NB4 (cell line): ENCODE measurements around the gene EXOC6.

ENCODE experiments used
- DNase-seq: peaks from one replicate; pipeline ENCODE4 v3.0.0; 2010; ENCODE audit warnings: low read depth
- H3K4me3 ChIP-seq: one replicate; pipeline ENCODE4 v1.5.1; 2011; ENCODE audit warnings: mild to moderate bottlenecking, low read depth, low read length, moderate library complexity
- MYC ChIP-seq: IDR thresholded peaks from 2 replicates; pipeline ENCODE4 v1.6.1; 2011; ENCODE audit warnings: low read depth, low read length
- POLR2A ChIP-seq: IDR thresholded peaks from 2 replicates; pipeline ENCODE4 v1.6.1; 2011; ENCODE audit warnings: mild to moderate bottlenecking; ENCODE audit not compliant: insufficient read length; ENCODE audit errors: extremely low read depth
- TF ChIP-seq, protein P1 (sequence below): IDR thresholded peaks from 2 replicates; pipeline ENCODE4 v1.6.1; 2011; ENCODE audit warnings: low read depth, low read length
- TF ChIP-seq, protein P2 (sequence below): IDR thresholded peaks from one replicate; pipeline ENCODE4 v1.5.1; 2012; ENCODE audit warnings: low read depth, low read length

Gene EXOC6

DNA sequence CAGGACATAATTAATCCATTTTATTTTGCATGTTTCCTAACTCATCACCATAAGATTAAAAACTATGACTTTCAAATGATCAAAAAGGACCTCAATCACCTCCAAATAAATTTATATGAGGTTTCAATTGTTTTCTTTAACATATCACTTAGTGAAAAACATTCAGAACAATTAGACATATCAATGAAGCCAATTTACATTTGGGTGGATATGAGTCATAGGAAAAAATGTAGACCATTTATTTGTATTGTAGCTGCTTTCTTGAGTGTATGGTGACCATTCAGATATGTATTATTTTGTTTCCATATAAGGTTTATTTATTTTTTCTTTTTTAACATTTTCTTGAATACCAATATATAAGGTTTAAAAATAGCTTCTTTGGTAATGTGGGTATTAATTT, 13.3 kb upstream of the EXOC6 start:
- no peak for DNase-seq
- no peak for TF ChIP-seq POLR2A
- no peak for TF ChIP-seq MYC
- TF ChIP-seq, protein P1, sequence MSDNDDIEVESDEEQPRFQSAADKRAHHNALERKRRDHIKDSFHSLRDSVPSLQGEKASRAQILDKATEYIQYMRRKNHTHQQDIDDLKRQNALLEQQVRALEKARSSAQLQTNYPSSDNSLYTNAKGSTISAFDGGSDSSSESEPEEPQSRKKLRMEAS, result no peak
- TF ChIP-seq, protein P2, sequence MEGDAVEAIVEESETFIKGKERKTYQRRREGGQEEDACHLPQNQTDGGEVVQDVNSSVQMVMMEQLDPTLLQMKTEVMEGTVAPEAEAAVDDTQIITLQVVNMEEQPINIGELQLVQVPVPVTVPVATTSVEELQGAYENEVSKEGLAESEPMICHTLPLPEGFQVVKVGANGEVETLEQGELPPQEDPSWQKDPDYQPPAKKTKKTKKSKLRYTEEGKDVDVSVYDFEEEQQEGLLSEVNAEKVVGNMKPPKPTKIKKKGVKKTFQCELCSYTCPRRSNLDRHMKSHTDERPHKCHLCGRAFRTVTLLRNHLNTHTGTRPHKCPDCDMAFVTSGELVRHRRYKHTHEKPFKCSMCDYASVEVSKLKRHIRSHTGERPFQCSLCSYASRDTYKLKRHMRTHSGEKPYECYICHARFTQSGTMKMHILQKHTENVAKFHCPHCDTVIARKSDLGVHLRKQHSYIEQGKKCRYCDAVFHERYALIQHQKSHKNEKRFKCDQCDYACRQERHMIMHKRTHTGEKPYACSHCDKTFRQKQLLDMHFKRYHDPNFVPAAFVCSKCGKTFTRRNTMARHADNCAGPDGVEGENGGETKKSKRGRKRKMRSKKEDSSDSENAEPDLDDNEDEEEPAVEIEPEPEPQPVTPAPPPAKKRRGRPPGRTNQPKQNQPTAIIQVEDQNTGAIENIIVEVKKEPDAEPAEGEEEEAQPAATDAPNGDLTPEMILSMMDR, result no peak
- H3K4me3 ChIP-seq, result no peak overlapping the region

DNA sequence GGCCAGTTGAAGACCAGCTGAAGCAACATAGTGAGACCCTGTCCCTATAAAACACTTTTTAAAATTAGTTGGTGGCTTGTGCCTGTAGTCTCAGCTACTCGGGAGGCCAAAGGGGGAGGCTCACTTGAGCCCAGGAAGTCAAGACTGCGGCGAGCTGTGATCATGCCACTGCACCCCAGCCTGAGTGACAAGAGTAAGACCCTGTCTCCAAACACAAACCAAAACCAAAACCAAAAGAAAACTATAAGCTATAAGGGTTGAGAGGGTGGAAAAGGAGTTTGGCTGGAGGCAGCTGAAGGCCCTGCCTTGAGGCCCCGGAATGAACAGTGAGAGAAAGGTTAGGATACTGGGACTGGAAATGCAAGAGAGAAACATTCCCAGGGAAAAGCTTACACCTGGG, 10.9 kb upstream of the EXOC6 start:
- H3K4me3 ChIP-seq, result no peak overlapping the region
- no peak for DNase-seq
- no peak for TF ChIP-seq MYC
- TF ChIP-seq, protein P1, result no peak
- no peak for TF ChIP-seq POLR2A
- TF ChIP-seq, protein P2, result no peak

DNA sequence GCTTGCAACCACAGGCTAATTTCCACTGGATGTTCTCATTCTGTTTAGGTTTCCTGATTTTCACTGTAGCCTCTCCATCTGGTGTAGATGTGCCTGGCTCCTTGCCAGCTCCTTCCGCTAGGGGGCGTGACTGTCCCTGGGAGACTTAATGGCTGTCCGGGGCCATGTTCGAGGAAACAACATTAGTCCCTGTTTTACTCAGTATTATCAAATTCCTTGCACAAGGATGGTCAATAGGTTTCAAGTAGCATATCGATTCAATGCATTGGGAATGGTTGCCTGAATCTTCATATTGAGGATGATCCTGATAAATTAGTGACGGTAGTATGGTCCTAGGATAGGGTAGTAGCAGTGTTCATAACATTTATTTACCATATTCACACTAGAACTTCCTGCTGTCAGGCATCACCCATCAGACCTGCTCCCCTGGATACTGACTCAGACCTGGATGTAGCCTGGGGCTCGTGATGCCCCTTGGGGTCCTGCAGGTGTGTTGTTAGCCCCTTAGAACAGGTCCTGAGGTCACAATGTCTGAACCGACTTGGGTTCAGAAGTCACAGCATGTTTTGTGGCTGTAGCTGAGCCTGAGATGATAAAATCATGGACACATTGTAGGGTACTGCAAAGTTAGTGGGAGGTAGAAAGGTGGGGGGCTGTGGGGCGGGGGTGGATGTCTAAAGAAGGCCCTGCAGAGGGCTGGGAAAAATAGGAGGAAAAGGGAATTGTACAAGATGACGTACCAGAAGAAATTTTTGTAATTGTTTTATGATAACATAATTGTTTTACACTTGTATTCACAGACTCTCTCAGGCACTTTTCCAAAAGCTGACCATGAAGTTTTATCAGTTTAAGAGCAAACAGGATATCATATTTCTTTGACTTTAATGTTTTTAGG, 8.9 kb upstream of the EXOC6 start:
- no peak for TF ChIP-seq MYC
- TF ChIP-seq, protein P2, result peak; percentile 43
- no peak for TF ChIP-seq POLR2A
- DNase-seq, result peak; percentile 60
- no peak overlapping the region for H3K4me3 ChIP-seq

DNA sequence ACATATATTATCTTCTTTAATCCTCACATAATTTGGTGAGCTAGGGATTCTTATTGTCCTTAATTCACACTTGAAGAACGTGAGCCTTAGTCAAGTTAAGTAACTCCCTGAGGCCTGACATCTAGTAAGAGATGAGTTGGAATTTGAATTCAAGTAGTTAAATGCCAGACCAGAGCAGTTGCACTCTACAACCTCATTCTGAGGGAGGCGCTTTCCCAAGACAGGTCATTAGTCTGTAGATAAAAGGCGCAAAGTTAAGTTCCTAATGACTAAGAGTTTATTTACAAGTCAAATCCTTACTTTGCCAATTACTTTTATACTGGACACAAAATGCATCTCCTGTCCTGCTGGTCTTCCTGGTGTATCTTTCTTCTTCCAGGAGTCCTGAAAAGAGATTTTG, 3.6 kb upstream of the EXOC6 start:
- peak; percentile 38 for DNase-seq
- no peak overlapping the region for H3K4me3 ChIP-seq
- TF ChIP-seq MYC, result no peak
- TF ChIP-seq, protein P2, result no peak
- TF ChIP-seq, protein P1, result no peak
- TF ChIP-seq POLR2A, result no peak

DNA sequence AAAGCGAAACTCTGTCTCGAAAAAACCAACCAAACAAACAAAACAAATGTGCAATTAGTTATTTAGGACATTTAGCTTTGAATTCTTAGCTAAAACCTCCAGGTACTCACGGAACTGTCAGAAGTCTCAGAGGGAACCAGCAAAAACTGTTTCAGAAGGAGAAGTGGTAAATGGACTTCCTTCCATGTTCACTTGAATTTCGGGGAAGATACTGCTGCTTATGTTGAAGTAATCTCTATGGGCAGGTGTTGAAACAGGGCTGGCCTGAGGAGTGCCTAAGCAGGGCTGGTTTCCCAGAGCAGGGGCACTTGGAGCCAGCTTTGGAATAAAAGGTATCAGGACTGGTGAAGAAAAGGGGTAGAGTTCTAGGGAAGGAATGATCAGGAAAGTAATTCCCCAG, 2.4 kb upstream of the EXOC6 start:
- TF ChIP-seq, protein P1, result no peak
- no peak for TF ChIP-seq POLR2A
- no peak for TF ChIP-seq MYC
- TF ChIP-seq, protein P2, result no peak
- DNase-seq, result peak; percentile 75
- no peak overlapping the region for H3K4me3 ChIP-seq
